K562 (cell line): Measurements from ENCODE around the gene PAF1. TPM values are rescaled to one million over a fixed set of nuclear protein-coding genes. Genes with fewer than 3 reads are reported as not detected.

Experiments
- C11orf30 ChIP-seq: fragments of 450-650 bp; IDR thresholded peaks from 2 replicates; pipeline ENCODE4 v1.6.1; 2016; ENCODE audit warnings: low read depth, mild to moderate bottlenecking
- CHD2 ChIP-seq: IDR thresholded peaks from 2 replicates; pipeline ENCODE4 v1.6.1; 2011; ENCODE audit warnings: low read depth, low read length
- EHMT2 ChIP-seq: fragments of 450-650 bp; IDR thresholded peaks from 2 replicates; pipeline ENCODE4 v1.6.1; 2018; ENCODE audit warnings: antibody characterized with exemption
- HIVEP1 ChIP-seq: fragments of 250-450 bp; sonication (Bioruptor Pico); IDR thresholded peaks from 2 replicates; pipeline ENCODE4 v1.4.0; 2020; ENCODE audit warnings: mild to moderate bottlenecking
- HSF4 ChIP-seq: fragments of 250-450 bp; sonication (Bioruptor Pico); IDR thresholded peaks from 2 replicates; pipeline ENCODE4 v2.1.2; 2022; ENCODE audit warnings: mild to moderate bottlenecking, moderate library complexity, borderline replicate concordance
- IFI16 ChIP-seq: fragments of 250-450 bp; sonication (Bioruptor Pico); IDR thresholded peaks from 2 replicates; pipeline ENCODE4 v2.1.2; 2022; ENCODE audit warnings: mild to moderate bottlenecking, inconsistent platforms
- MBD2 ChIP-seq: sonication (generic); IDR thresholded peaks from 2 replicates; pipeline ENCODE4 v1.6.1; 2016; ENCODE audit warnings: low read depth, borderline replicate concordance
- MEF2D ChIP-seq: conservative IDR thresholded peaks from 2 replicates; pipeline ENCODE4 v1.6.1; 2016; ENCODE audit warnings: low read depth, missing genetic modification characterization, missing compliant biosample characterization
- MTA2 ChIP-seq: fragments of 450-650 bp; IDR thresholded peaks from 2 replicates; pipeline ENCODE4 v1.6.1; 2016; ENCODE audit warnings: low read depth
- MYNN ChIP-seq, 2 experiments: sonication (generic); formaldehyde crosslinking in 1 of 2; IDR thresholded peaks; 2 replicates each; pipeline versions ENCODE4 v1.5.0 to v1.6.1; 2016 to 2020; ENCODE audit warnings: antibody characterized with exemption in 1 of 2, missing genetic modification reagents in 1 of 2
- NR2F6 ChIP-seq: fragments of 450-650 bp; formaldehyde crosslinking; IDR thresholded peaks from 2 replicates; pipeline ENCODE4 v1.4.0; 2020; ENCODE audit warnings: mild to moderate bottlenecking
- PHF8 ChIP-seq: fragments of 200-600 bp; sonication (generic); IDR thresholded peaks from 2 replicates; pipeline ENCODE4 v1.6.1; 2012; ENCODE audit warnings: mixed run types, mild to moderate bottlenecking, inconsistent platforms, low read length, moderate library complexity, borderline replicate concordance
- SMARCC2 ChIP-seq: fragments of 450-650 bp; IDR thresholded peaks from 2 replicates; pipeline ENCODE4 v1.6.1; 2017; ENCODE audit warnings: antibody characterized with exemption, moderate library complexity, mild to moderate bottlenecking, low read depth
- SNRNP70 ChIP-seq: fragments of 200-400 bp; formaldehyde crosslinking; optimal IDR thresholded peaks from 2 replicates; pipeline ENCODE3; 2017; ENCODE audit warnings: low read depth, low read length
- TCF7 ChIP-seq: sonication (generic); IDR thresholded peaks from 2 replicates; pipeline ENCODE4 v1.6.1; 2016; ENCODE audit warnings: antibody characterized with exemption, borderline replicate concordance
- TOE1 ChIP-seq, 2 experiments: fragments of 450-650 bp in 1 of 2; sonication (generic) in 1 of 2; formaldehyde crosslinking in 1 of 2; IDR thresholded peaks; 2 replicates each; pipeline versions ENCODE4 v1.7.1 to v1.8.0; 2016 to 2022; ENCODE audit warnings: borderline replicate concordance in 2 of 2, mild to moderate bottlenecking in 2 of 2, antibody characterized with exemption in 1 of 2, inconsistent platforms in 1 of 2, low read depth in 1 of 2, missing genetic modification reagents in 1 of 2, moderate library complexity in 1 of 2
- ZBTB43 ChIP-seq: sonication (generic); formaldehyde crosslinking; IDR thresholded peaks from 2 replicates; pipeline ENCODE4 v1.8.0; 2023; ENCODE audit warnings: mild to moderate bottlenecking, missing genetic modification reagents
- ZBTB49 ChIP-seq: sonication (generic); formaldehyde crosslinking; IDR thresholded peaks from 2 replicates; pipeline ENCODE4 v1.8.0; 2022; ENCODE audit warnings: missing genetic modification reagents, mild to moderate bottlenecking, borderline replicate concordance
- ZBTB8A ChIP-seq: fragments of 450-650 bp; IDR thresholded peaks from 2 replicates; pipeline ENCODE4 v1.6.1; 2018; ENCODE audit warnings: mild to moderate bottlenecking, moderate library complexity; ENCODE audit not compliant: partially characterized antibody
- ZNF197 ChIP-seq: fragments of 200-800 bp; sonication (Bioruptor generic); IDR thresholded peaks from 2 replicates; pipeline ENCODE4 v1.6.1; 2016; ENCODE audit warnings: low read depth, missing genetic modification characterization, missing compliant biosample characterization
- ZNF384 ChIP-seq: IDR thresholded peaks from 2 replicates; pipeline ENCODE4 v1.6.1; 2012; ENCODE audit warnings: low read depth, low read length, improper control_type of control experiment
- ZNF41 ChIP-seq: fragments of 250-450 bp; sonication (Bioruptor Pico); conservative IDR thresholded peaks from 2 replicates; pipeline ENCODE4 v1.4.0; 2020; ENCODE audit warnings: mild to moderate bottlenecking
- ZNF695 ChIP-seq: fragments of 450-650 bp; formaldehyde crosslinking; IDR thresholded peaks from 2 replicates; pipeline ENCODE4 v1.4.0; 2020; ENCODE audit warnings: mild to moderate bottlenecking, moderate library complexity
- polyA plus RNA-seq, 8 experiments: library from polyadenylated mRNA; depleted of rRNA in 4 of 8; stranded (reverse) in 5 of 8; unstranded in 3 of 8; fragments of >200 nt; fragmentation: Nextera tagmentation in 2 of 8; fragmentation: Illumina TruSeq in 1 of 8; extraction: Ambion mirVana in 2 of 8; extraction: Trizol in 1 of 8; gene quantifications; 2 replicates each; pipeline versions ENCODE4 v1.2.1 to v1.2.3, GENCODE V29; 2011 to 2014; ENCODE audit warnings: inconsistent platforms in 1 of 8, missing spikeins in 1 of 8
- total RNA-seq, 7 experiments: library from RNA; depleted of rRNA in 6 of 7; stranded (reverse); fragments of >200 nt in 6 of 7; fragmentation: Illumina TruSeq in 2 of 7; extraction: Trizol in 2 of 7; gene quantifications; 2 replicates each; pipeline versions ENCODE4 v1.2.1 to v1.2.3, GENCODE V29; 2011 to 2021; ENCODE audit warnings: low replicate concordance in 1 of 7
- TF ChIP-seq, protein P1 (sequence below): fragments of 450-650 bp; IDR thresholded peaks from 2 replicates; pipeline ENCODE4 v1.6.1; 2014; ENCODE audit warnings: low read depth, mild to moderate bottlenecking, moderate library complexity, borderline replicate concordance

Gene PAF1
- total and polyA plus RNA-seq, 9 of the 15 experiments (the other 6 are each of a cell fraction or from before 2014, with no cell fraction given) = 1.5 to 45.0 (median 33.8) TPM

- TF ChIP-seq ZBTB49 (CRISPR knock-in tag) = no peak
- TF ChIP-seq IFI16 (CRISPR knock-in tag) = no peak
- peak; percentile 80 for TF ChIP-seq C11orf30
- no peak for TF ChIP-seq SNRNP70
- TF ChIP-seq ZBTB43 (CRISPR knock-in tag) = peak; percentile 60; the same call in 1 of the 2 replicates
- TF ChIP-seq TOE1 (IDR thresholded peaks at IDR 0.05; ENCODE audit: borderline replicate concordance) = peak; percentile 76
- TF ChIP-seq TOE1 (CRISPR knock-in tag; IDR thresholded peaks at IDR 0.05; ENCODE audit: borderline replicate concordance, low read depth) = 0 out of 2 replicates have a peak, but pooled peaks have one; percentile 85
- TF ChIP-seq SMARCC2 = no peak
- TF ChIP-seq TCF7 = no peak
- TF ChIP-seq HSF4 (CRISPR knock-in tag) = no peak
- no peak for TF ChIP-seq MEF2D (tag)
- no peak for TF ChIP-seq HIVEP1 (CRISPR knock-in tag)
- TF ChIP-seq ZNF695 = no peak
- no peak for TF ChIP-seq ZBTB8A
- no peak for TF ChIP-seq ZNF197
- TF ChIP-seq MBD2 = peak; percentile 65; the same call in 1 of the 2 replicates
- no peak for TF ChIP-seq NR2F6 (CRISPR knock-in tag)
- TF ChIP-seq EHMT2 = no peak
- peak; percentile 90 for TF ChIP-seq PHF8
- TF ChIP-seq MTA2 = no peak
- no peak for TF ChIP-seq ZNF41 (CRISPR knock-in tag)
- TF ChIP-seq CHD2 = peak; percentile 56
- TF ChIP-seq, protein P1, sequence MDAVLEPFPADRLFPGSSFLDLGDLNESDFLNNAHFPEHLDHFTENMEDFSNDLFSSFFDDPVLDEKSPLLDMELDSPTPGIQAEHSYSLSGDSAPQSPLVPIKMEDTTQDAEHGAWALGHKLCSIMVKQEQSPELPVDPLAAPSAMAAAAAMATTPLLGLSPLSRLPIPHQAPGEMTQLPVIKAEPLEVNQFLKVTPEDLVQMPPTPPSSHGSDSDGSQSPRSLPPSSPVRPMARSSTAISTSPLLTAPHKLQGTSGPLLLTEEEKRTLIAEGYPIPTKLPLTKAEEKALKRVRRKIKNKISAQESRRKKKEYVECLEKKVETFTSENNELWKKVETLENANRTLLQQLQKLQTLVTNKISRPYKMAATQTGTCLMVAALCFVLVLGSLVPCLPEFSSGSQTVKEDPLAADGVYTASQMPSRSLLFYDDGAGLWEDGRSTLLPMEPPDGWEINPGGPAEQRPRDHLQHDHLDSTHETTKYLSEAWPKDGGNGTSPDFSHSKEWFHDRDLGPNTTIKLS = peak; percentile 61
- no peak for TF ChIP-seq MYNN (IDR thresholded peaks at IDR 0.05)
- TF ChIP-seq MYNN (CRISPR knock-in tag; IDR thresholded peaks at IDR 0.05) = no peak
- no peak for TF ChIP-seq ZNF384
These were observed 48.9 kb downstream of the PAF1 start, which contains the start of gene SAMD4B (continued) for GRCh38 chr19:39341719-39342604.
